Jurkat, Clone E6-1 (cell line): ENCODE measurements around the gene JAKMIP2.
A peak's percentile ranks its signal among the peaks of the same experiment; 100 is the strongest.

ENCODE experiments used
- DNase-seq: peaks from one replicate; pipeline ENCODE4 v3.0.0-alpha.2; 2011; ENCODE audit warnings: low read depth, low spot score
- H3K4me3 ChIP-seq: 2 replicates; pipeline ENCODE4 v1.5.1; 2011; ENCODE audit warnings: mild to moderate bottlenecking, low read length, control low read depth, moderate library complexity

Gene JAKMIP2

GRCh38 chr5:147713550-147714295 lies 68.8 kb downstream of the JAKMIP2 start:
- no peak overlapping the region for H3K4me3 ChIP-seq
- no peak for DNase-seq

DNA sequence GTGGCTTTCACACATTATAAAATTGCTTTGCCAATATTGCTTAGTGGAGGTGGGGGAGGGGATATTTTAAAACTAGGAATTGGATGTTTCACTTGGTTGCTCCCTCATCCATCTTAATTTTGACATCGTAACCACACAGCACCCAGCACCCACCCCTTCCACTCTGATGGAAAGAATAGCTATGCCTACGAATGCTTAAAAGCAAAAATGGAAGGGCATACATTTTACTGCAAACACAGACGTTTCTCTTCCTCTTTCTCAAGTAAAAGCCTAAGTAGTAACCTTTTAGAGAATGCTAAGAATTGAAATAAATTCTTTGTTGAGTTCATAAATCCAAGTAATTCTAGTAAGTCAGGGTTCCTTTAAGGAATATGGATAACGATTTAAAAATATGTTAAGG lies 69.9 kb downstream of the JAKMIP2 start:
- no peak for DNase-seq
- H3K4me3 ChIP-seq, result no peak overlapping the region

DNA sequence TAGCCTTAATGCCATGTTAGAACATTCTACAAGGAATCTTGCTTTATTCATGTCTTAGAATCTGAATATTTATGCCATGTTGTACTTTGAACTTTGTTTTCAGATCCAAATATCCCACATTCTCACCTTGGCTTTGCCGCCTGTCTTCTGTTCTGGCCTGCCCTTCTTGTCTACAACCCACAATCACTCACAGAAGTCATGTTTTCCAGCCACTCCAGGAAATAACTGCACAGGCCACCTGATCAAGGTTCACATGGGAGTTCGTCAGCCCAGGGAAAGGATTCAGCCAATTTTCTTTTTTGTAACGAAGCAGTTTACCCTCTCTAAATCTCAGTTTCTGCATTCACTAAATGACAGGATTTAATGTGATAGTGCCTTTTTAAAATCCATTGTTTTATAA lies 70.5 kb downstream of the JAKMIP2 start:
- no peak for DNase-seq
- no peak overlapping the region for H3K4me3 ChIP-seq

DNA sequence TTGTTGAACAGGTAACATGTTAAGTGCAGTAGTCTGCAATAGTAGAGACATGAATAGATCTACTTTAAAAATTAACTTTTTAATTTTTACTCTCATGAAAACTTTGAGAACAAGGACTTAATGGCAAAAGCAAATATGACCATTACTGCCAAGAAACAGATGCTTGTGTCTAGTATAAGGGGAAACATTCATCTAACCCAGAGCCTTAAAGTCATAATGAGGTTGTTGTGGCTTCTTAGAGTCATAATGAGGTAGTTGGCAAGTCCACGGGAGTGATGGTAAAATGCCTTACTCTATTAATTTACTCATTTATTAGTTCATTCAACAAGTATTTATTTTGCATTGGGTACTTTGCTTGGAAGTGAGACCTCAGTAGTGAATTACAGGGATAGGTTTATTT lies 71.5 kb downstream of the JAKMIP2 start:
- DNase-seq, result no peak
- H3K4me3 ChIP-seq, result no peak overlapping the region

GRCh38 chr5:147708708-147709107 lies 73.8 kb downstream of the JAKMIP2 start:
- H3K4me3 ChIP-seq, result no peak overlapping the region
- no peak for DNase-seq

GRCh38 chr5:147704544-147704943 lies 78.0 kb downstream of the JAKMIP2 start:
- DNase-seq, result no peak
- no peak overlapping the region for H3K4me3 ChIP-seq

GRCh38 chr5:147701468-147701867 lies 81.1 kb downstream of the JAKMIP2 start:
- DNase-seq, result no peak
- H3K4me3 ChIP-seq, result no peak overlapping the region

- H3K4me3 ChIP-seq, result no peak overlapping the region
- DNase-seq, result no peak
These were observed 82.9 kb downstream of the JAKMIP2 start for GRCh38 chr5:147699496-147700088.

GRCh38 chr5:147697380-147697779 lies 85.1 kb downstream of the JAKMIP2 start:
- DNase-seq, result no peak
- H3K4me3 ChIP-seq, result no peak overlapping the region

- no peak overlapping the region for H3K4me3 ChIP-seq
These were observed 87.8 kb downstream of the JAKMIP2 start for GRCh38 chr5:147694772-147695171.

GRCh38 chr5:147693233-147693632 lies 89.3 kb downstream of the JAKMIP2 start:
- no peak overlapping the region for H3K4me3 ChIP-seq
- DNase-seq, result no peak

More at GRCh38 chr5:147694772-147695171, 87.8 kb downstream of the JAKMIP2 start:
- DNase-seq, result no peak

GRCh38 chr5:147691130-147691529 lies 91.4 kb downstream of the JAKMIP2 start:
- DNase-seq, result no peak
- H3K4me3 ChIP-seq, result no peak overlapping the region

DNA sequence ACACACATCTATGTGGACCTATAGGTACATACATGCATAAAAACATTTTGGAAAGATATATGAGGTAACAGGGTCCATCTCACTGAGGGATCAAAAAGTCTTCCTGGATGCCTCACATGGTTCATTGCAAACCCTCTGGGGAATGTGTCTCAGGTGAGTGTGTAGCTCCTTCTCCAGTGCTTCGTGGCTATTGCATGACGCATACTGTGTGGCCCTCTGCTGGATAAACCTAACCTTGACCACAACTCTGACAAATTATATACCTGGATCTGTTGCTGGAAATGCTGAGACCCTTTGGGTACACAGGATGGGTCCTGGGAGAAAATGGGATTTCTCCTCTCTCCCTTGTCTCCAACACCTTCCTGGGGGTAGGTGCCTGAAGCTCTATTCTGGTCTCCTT lies 91.9 kb downstream of the JAKMIP2 start:
- DNase-seq, result no peak
- no peak overlapping the region for H3K4me3 ChIP-seq

- H3K4me3 ChIP-seq, result no peak overlapping the region
- no peak for DNase-seq
These were observed 93.1 kb downstream of the JAKMIP2 start for GRCh38 chr5:147689426-147689825.

GRCh38 chr5:147688656-147689356 lies 93.7 kb downstream of the JAKMIP2 start:
- H3K4me3 ChIP-seq, result no peak overlapping the region
- no peak for DNase-seq

DNA sequence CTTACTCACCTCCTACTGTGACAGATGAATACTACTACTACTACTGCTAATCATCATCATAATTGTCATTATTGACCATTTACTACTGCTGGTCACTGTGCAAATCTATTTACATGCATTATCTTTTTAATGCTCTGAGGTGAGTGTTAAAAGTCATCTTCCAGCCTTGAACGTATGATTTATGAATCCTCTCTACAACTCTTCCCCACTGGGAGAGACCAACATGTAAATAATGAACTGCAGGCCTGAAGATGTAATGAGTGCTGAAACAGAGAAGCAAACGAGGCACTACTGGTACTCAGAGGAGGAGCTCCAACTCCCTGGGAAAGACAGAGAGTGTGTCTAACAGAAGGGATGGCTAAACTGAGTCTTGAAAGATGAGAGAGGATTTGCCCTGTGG lies 95.4 kb downstream of the JAKMIP2 start:
- DNase-seq, result no peak
- H3K4me3 ChIP-seq, result no peak overlapping the region

GRCh38 chr5:147686421-147686820 lies 96.1 kb downstream of the JAKMIP2 start:
- DNase-seq, result no peak
- H3K4me3 ChIP-seq, result no peak overlapping the region

GRCh38 chr5:147685993-147686392 lies 96.5 kb downstream of the JAKMIP2 start:
- no peak for DNase-seq
- H3K4me3 ChIP-seq, result no peak overlapping the region

- peak; percentile 3 for DNase-seq
- H3K4me3 ChIP-seq, result no peak overlapping the region
These were observed 107.4 kb downstream of the JAKMIP2 start for GRCh38 chr5:147675168-147675567.

DNA sequence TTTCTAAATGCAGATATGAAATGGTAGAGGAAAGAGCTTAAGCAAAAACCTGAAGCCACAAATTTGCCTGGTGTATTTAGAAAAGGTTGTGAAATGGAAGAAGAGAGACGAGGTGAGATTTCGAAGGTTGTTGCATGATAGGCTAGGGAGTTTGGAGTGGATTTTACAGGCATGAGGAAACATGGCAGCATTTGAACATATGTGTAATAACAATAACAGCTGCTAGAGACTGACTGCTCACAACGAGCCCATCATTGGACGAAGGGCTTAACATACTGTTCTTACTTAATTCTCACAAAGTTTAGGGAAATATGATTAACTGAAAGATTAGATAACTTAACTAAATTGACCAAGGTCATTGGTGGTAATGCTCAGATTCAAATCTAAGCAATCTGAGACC lies 108.1 kb downstream of the JAKMIP2 start:
- no peak for DNase-seq
- no peak overlapping the region for H3K4me3 ChIP-seq
